Adipose tissue (tissue), 3 donors: ENCODE results near the gene KLF7. TPM values are rescaled to one million over a fixed set of nuclear protein-coding genes. Genes with fewer than 3 reads are reported as not detected.

Source experiments
- H3K27ac ChIP-seq: one replicate; pipeline ENCODE4 v1.5.1; 2013; ENCODE audit warnings: low read depth, low read length
- WGBS, 3 donors: extraction: QIAGEN DNeasy Blood & Tissue Kit; methylation state at CpG; one replicate each; pipeline ENCODE4 v1.1.7; 2013; 5-methylcytosine and 5-hydroxymethylcytosine counted together
- polyA plus RNA-seq, 3 donors: library from polyadenylated mRNA; stranded (reverse); fragments of 200-250 nt; gene quantifications; one replicate each; pipeline ENCODE4 v1.2.3, GENCODE V29; 2013
- donor health status: healthy with polysubstance abuse.
- donor health status: Bipolar disorder and iron deficiency.
- donor health status: healthy.

Gene KLF7
- polyA plus RNA-seq, 3 donors: 2.2 to 14.5 (median 11.1) TPM

GRCh38 chr2:207112785-207113184, 53.0 kb downstream of the KLF7 start:
- WGBS, 3 donors: 82 to 96% (median 90%) methylated on average over 2 of the region's 2 CpGs
- H3K27ac ChIP-seq: no peak overlapping the region

- WGBS, 3 donors: 40 to 46% (median 44%) methylated on average over 2 of the region's 2 CpGs
- H3K27ac ChIP-seq: no peak overlapping the region
These were observed 53.4 kb downstream of the KLF7 start for GRCh38 chr2:207112383-207112782.

- H3K27ac ChIP-seq: no peak overlapping the region
- WGBS, 3 donors: 64 to 88% (median 86%) methylated on average over 4 of the region's 4 CpGs
These were observed 54.0 kb downstream of the KLF7 start for GRCh38 chr2:207111757-207112156.

- WGBS, 3 donors: 39 to 79% (median 71%) methylated on average over 2 of the region's 2 CpGs
- H3K27ac ChIP-seq: no peak overlapping the region
These were observed 55.0 kb downstream of the KLF7 start for GRCh38 chr2:207110715-207111114.

DNA sequence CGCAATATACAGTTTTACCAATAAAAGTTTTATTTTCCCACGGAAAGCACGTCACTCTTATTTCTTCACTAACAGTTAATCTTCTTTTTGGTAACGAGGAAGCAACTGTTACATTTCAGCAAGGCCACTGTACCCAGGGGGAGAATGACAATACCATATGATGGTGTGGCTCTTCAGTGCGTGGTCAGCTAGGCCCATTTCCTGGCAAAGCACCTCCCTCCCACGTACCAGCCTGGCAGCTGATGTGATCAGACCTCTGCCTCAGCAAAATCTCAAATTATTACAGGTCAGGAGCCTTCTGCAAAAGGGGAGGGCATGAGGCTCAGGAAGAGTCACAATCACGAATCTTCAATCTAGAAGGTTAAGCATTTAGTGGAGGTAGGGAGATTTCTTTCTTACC, 55.4 kb downstream of the KLF7 start:
- no peak overlapping the region for H3K27ac ChIP-seq
- 57 to 90% (median 74%) methylated on average over 7 of the region's 7 CpGs for WGBS, 3 donors

GRCh38 chr2:207109768-207110167, 56.0 kb downstream of the KLF7 start:
- 58 to 67% (median 67%) methylated on average over 5 of the region's 5 CpGs for WGBS, 3 donors

GRCh38 chr2:207108440-207108839, 57.3 kb downstream of the KLF7 start:
- 43 to 63% (median 58%) methylated on average over 1 of the region's 1 CpG for WGBS, 3 donors
- H3K27ac ChIP-seq: no peak overlapping the region

More at GRCh38 chr2:207109768-207110167, 56.0 kb downstream of the KLF7 start:
- no peak overlapping the region for H3K27ac ChIP-seq

- no peak overlapping the region for H3K27ac ChIP-seq
- WGBS, 3 donors: 34 to 47% (median 40%) methylated on average over 12 of the region's 12 CpGs
These were observed 58.2 kb downstream of the KLF7 start for GRCh38 chr2:207107551-207107950.

DNA sequence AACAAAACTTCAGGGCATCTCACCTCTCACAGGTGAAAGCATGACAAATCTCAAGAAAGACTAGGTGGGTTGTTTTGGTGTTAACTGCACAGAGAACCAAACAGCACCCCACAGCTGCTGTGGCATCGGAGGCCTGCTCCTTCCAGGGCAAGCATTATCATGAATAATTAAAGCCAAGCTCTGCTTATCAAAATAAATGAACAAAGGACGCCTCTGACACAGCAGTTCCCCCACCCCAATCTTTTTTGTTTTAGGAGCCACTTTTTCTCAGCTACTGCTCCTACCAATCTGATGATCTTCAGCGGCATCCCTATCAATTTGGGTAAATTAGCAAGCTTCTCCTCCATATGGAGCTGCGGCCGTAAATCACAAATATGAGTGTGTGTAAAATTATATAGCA, 58.6 kb downstream of the KLF7 start:
- no peak overlapping the region for H3K27ac ChIP-seq
- WGBS, 3 donors: 53 to 81% (median 71%) methylated on average over 5 of the region's 5 CpGs

- whole genome bisulfite sequencing, 3 donors: 77 to 98% (median 90%) methylated on average over 2 of the region's 2 CpGs
- H3K27ac ChIP-seq: no peak overlapping the region
These were observed 62.6 kb downstream of the KLF7 start for GRCh38 chr2:207103132-207103531.

DNA sequence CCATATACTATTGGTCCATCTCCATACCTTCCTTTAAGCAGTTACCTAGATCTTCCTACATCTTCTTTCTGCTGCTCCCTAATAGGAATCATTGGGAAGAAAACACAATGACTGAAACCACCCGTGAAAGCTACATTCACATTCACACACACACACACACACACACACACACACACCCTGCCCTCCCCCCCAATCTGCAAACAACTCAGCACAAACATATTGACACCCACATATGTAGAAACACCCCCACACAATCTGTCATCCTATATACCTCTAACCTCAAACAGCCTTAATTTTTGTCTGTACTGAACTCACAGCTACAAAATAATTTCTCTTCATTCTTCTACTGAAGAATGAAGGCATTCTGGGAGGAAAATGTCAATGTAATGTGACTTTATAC, 63.8 kb downstream of the KLF7 start:
- 77 to 83% (median 80%) methylated on average over 1 of the region's 1 CpG for WGBS, 3 donors
- no peak overlapping the region for H3K27ac ChIP-seq

DNA sequence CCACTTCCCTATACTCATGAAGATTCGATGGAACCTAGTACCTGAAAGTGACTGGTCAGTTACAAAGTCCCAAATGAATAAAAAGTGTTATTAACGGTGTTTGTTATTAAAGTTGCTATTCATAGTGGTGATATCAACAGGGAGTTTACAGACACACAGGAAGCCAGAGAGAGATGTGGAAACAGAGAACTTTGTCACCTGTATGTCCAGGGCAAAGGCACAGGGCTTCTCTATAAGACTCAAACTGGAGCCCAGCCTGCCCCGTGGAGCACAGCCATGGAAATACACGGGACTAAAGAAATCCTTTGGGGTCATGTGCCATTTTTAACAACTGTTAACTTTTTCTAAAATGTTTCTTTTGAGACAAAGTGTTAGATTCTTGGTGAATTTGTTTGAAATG, 68.5 kb downstream of the KLF7 start:
- 58 to 71% (median 58%) methylated on average over 4 of the region's 4 CpGs for WGBS, 3 donors
- H3K27ac ChIP-seq: no peak overlapping the region

DNA sequence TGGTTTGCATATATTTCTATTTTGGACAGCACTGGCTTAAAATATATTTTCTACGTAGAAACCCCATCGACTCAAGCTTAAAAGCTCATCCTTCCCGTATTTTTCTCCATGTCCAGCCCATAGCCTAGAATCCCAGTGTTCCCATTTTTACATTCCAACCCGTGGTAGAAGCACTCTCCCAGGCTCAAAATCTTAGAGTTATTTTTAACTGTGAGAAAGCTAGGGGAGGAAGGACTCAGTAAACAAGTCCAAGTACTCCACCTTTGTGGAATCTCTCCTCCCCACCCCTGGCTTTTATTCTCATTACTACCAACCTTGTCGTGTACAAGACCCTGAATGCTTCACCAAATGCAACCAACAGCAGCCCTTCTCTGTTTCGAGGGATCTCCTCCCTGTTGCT, 69.8 kb downstream of the KLF7 start:
- WGBS, 3 donors: 72 to 82% (median 76%) methylated on average over 6 of the region's 6 CpGs
- H3K27ac ChIP-seq: no peak overlapping the region

DNA sequence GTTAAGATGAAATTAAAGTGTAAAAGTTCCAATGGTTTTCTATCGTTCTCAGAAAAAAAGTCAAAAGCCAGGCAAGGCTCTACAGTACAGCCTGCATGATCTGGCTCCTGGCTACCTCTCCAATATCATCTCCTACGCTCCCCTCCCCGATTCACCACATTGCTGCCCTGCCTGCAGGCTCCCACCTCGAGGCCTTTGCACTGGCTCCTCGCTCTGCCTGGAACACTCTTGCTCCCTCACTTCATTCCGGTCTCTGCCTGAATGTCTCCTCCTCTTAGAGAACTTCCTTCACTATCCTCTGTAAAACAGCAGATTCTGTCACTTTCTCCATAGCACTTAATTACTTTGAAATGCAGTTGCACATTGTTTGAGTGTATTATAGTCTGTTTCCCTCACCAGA, 72.5 kb downstream of the KLF7 start:
- WGBS, 3 donors: 88 to 95% (median 93%) methylated on average over 6 of the region's 6 CpGs
- H3K27ac ChIP-seq: no peak overlapping the region

GRCh38 chr2:207092818-207093217, 72.9 kb downstream of the KLF7 start:
- H3K27ac ChIP-seq: no peak overlapping the region

DNA sequence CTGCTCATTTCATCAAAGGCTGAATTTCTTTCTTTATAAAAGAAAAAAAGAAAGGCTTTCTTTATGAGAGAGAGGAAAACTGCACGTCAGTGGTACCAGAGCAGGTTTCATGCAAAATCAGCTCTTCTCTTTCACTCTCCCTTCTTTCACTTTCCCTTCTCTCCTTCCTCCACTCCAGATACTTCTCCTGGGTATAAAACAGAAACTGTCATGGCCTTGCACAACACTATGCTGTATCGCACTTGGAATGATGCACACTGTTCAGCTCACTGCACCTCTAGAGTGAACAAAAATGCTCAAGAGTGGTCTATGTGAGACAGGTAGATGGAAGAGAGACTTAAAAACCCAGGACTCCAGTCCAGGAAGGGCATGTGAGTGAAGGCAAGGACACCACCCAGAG, 73.8 kb downstream of the KLF7 start:
- no peak overlapping the region for H3K27ac ChIP-seq
- 83 to 88% (median 85%) methylated on average over 2 of the region's 2 CpGs for WGBS, 3 donors

GRCh38 chr2:207091176-207091575, 74.6 kb downstream of the KLF7 start:
- WGBS, 3 donors: 44 to 53% (median 44%) methylated on average over 2 of the region's 2 CpGs
- no peak overlapping the region for H3K27ac ChIP-seq

DNA sequence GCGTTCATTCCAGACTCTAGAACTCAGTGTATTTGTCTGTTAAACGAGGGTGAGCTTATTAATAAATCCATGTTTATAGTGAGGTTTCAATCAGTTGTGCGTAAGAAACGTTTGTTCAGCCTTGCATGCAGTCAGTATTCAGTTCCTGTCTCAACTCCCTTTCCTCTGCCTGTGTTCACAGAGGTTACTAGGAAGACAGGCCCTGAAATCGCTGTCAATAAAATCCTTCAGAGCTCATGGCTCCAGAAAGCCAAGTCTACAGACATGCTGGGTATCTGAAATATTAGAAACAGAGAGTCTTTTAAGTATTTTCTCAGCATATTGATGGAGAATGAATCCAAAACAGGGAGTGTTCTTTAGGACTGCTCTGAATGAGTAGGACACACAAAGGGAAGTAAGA, 75.4 kb downstream of the KLF7 start:
- 61 to 74% (median 72%) methylated on average over 5 of the region's 5 CpGs for WGBS, 3 donors
- no peak overlapping the region for H3K27ac ChIP-seq

DNA sequence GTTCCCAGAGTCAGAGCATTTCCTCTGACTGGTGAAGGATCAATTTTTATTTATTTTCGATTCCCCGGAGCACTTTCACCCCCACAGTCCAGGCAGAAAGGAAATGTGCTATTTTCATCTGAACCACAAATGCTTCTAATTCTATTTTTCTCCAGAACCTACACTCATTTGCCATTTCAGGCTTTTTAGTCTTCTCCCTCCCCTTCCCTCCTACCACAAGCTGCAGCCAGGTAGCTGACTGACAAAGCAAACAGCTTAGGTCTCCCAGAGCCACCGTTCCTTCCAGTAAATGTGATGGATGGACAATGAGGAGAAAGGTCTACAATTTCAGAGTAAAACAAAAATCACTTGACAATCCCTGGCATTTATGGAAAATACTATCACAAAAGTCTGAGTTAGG, 76.9 kb downstream of the KLF7 start:
- WGBS, 3 donors: 21 to 43% (median 42%) methylated on average over 3 of the region's 3 CpGs
- H3K27ac ChIP-seq: no peak overlapping the region

DNA sequence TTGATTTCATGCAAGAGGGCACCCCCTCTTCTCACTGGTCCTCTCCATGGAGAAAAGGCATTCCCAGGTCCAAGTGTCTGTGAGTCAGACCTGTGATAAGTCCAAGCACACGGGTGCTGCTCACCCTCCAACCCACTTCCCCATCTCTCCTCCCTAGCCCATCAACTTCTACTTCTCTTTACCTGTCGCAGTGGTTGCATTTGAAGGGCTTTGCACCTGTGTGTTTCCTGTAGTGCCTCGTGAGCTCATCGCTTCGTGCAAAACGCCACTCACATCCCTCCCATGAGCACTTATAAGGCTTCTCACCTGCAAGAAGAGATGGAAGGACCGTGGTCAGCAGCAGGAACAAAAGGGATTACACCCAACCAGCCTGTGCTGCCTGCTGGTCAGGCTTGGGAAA, 77.5 kb downstream of the KLF7 start:
- peak overlapping the region; percentile 9 for H3K27ac ChIP-seq
- WGBS, 3 donors: 70 to 81% (median 77%) methylated on average over 7 of the region's 7 CpGs
